Activated CD8-positive, alpha-beta memory T cell treated with anti-CD3 and anti-CD28 coated beads, Interleukin-2, amount 10 ng/mL, durations not matched to agents 7 days and 5 days (primary cell): ENCODE data around the gene CPXM1. TPM values are rescaled to one million over a fixed set of nuclear protein-coding genes. Genes with fewer than 3 reads are reported as not detected.

ENCODE experiments used
- ATAC-seq: fragments of 150-1000 bp; cut with Tn5 transposase; one replicate; pipeline ENCODE4 v1.10.0; 2021; ENCODE audit warnings: moderate library complexity
- CTCF ChIA-PET: fragments of 350-600 bp; sonication (Branson Sonifier 250); formaldehyde crosslinking; loops from one replicate; lab custom pipeline; 2021; ENCODE audit warnings: antibody characterized with exemption; lab: Charles Lee
- DNase-seq: peaks from one replicate; pipeline ENCODE4 v3.0.0-alpha.2; 2020
- H3K27ac Mint-ChIP-seq: one replicate; pipeline ENCODE4 v1.8.0; 2021; ENCODE audit warnings: mild to moderate bottlenecking, mixed read lengths
- H3K27me3 Mint-ChIP-seq: one replicate; pipeline ENCODE4 v1.8.0; 2021; ENCODE audit warnings: mixed read lengths
- H3K36me3 Mint-ChIP-seq: one replicate; pipeline ENCODE4 v1.8.0; 2021; ENCODE audit warnings: mild to moderate bottlenecking, mixed read lengths
- H3K4me1 Mint-ChIP-seq: one replicate; pipeline ENCODE4 v1.8.0; 2021; ENCODE audit warnings: mixed read lengths
- H3K4me3 Mint-ChIP-seq: one replicate; pipeline ENCODE4 v1.8.0; 2021; ENCODE audit warnings: mild to moderate bottlenecking, moderate library complexity, mixed read lengths
- H3K9me3 Mint-ChIP-seq: one replicate; pipeline ENCODE4 v1.8.0; 2022; ENCODE audit warnings: low read depth, mixed read lengths
- total RNA-seq, 2 experiments: library from RNA; stranded (reverse); gene quantifications; one replicate each; pipeline ENCODE4 v1.2.3, GENCODE V29; 2021

The CPXM1 gene
- total RNA-seq, 2 experiments from 2014 or later: 0.35 to 0.68 TPM

DNA sequence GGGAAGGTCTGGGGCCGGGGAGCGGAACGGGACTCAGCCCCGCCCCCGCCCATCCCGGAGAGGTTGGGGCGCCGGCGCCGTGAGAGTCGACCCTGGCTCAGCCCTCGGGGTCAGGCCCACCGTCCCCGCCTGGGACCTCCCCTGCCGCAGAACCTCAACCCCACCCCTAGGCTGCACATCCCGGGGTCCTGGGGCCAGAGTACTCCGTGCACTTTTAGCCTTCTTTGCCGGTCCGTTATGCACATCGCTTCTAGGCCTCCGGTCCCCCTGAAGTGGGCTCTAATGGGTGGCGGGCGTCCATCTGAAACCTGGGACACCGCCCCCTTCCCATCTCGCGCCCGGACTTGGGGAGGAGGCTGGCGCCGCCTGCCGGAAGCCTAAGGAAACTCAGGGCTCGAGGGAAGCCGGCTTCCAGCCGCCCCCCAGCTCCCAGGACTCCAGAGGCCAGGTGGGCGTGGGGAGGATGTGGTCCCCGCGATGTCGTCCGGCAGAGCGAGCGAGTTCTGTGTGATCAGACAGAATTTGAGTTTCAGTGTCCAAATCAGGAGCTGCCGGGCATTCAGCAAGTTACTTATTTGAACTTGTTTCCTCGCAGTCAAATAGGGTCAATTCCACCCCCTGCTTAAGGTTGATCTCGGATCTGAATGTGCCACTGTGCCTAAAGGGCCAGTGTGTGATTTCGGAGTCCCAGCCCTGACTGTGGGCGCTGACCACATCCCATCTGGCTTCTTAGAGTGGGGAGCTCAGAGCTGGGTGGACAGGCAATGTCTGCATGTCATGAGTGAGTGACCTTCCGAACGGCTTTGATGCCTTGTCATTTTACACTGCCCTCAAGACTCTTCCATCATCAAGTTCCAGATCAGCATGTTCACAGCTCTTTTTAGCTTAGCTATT, 47.6 kb downstream of the CPXM1 start:
- peak overlapping the region; percentile 62 for H3K4me3 Mint-ChIP-seq
- DNase-seq (peak; percentile 52), ATAC-seq (peak; percentile 38)
- peaks cover 17% of the 10 kb centered on the region for H3K4me1 Mint-ChIP-seq
- H3K27ac Mint-ChIP-seq: no peak overlapping the region
- H3K9me3 Mint-ChIP-seq: no peaks in the 10 kb centered on the region
- no peaks in the 10 kb centered on the region for H3K36me3 Mint-ChIP-seq
- H3K27me3 Mint-ChIP-seq: peaks cover 70% of the 10 kb centered on the region
- CTCF ChIA-PET: interaction anchor here (0.7 to 6.6 kb wide), 28 partner anchors 10 to 244 kb away, joined by 3 to 87 read pairs (median 4); partner anchors contain the start of genes CPXM1 and EBF4

DNA sequence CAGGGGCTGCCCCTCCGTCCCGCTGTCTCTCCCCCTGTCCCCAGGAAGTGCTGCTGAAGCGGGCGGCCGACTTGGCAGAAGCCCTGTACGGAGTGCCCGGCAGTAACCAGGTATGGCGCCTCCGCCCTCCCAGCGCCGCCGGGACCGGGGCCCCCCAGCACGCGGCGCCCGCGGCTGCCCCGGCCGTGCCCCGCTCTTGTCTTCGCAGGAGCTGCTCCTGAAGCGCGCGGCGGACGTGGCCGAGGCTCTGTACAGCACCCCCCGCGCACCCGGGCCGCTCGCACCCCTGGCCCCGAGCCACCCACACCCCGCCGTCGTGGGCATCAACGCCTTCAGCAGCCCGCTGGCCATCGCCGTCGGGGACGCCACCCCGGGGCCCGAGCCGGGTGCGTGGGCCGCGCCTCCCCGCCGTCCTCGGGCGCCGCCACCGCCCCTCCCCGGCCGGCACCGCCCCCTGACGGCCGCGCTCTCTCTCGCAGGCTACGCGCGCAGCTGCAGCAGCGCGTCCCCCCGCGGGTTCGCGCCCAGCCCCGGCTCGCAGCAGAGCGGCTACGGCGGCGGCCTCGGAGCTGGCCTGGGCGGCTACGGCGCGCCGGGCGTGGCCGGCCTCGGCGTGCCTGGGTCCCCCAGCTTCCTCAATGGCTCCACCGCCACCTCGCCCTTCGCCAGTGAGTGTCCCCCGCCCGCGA, 48.4 kb downstream of the CPXM1 start:
- Mint-ChIP-seq H3K4me1 (peaks cover 17% of the 10 kb centered on the region), H3K27ac (no peak overlapping the region), H3K36me3 (no peaks in the 10 kb centered on the region), H3K27me3 (peaks cover 72% of the 10 kb centered on the region), H3K9me3 (no peaks in the 10 kb centered on the region), H3K4me3 (no peak overlapping the region)
- DNase-seq (no peak), ATAC-seq (peak; percentile 65)
- CTCF ChIA-PET: interaction anchor here (0.7 to 6.6 kb wide), 15 partner anchors 10 to 99 kb away, joined by 3 to 87 read pairs (median 6); partner anchors contain the start of gene CPXM1

DNA sequence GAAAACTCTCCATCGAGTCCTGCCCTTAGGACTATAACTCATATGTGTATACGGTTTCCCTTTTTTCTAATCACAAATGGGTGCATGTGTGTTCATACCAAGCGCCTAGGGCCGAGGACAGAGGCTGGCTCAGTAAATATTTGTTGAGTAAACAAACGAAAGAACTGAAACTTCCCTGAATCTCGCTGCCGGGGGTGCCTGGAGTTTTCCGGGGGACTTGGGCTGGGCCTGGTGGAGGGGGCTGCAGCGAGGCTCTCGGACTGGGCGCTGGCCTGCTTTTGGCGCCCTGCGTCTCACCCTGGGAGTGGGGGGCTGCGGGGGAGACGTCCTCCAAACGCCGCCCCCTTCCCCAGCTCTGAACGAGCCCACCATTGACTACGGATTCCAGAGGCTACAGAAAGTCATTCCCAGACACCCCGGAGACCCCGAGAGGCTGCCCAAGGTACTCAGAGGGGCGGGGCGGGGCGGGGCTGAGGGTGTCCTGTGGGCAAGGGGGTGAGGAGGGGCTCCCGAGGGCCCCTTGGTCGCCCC, 49.0 kb downstream of the CPXM1 start:
- Mint-ChIP-seq H3K4me3 (peak overlapping the region; percentile 4), H3K9me3 (no peaks in the 10 kb centered on the region), H3K4me1 (peaks cover 17% of the 10 kb centered on the region), H3K36me3 (no peaks in the 10 kb centered on the region), H3K27ac (no peak overlapping the region), H3K27me3 (peaks cover 67% of the 10 kb centered on the region)
- DNase-seq: no peak
- CTCF ChIA-PET: interaction anchor here (0.7 to 6.6 kb wide), 9 partner anchors 9 to 99 kb away, joined by 3 to 87 read pairs (median 14); no protein-coding TSS in a partner anchor
- ATAC-seq: no peak

DNA sequence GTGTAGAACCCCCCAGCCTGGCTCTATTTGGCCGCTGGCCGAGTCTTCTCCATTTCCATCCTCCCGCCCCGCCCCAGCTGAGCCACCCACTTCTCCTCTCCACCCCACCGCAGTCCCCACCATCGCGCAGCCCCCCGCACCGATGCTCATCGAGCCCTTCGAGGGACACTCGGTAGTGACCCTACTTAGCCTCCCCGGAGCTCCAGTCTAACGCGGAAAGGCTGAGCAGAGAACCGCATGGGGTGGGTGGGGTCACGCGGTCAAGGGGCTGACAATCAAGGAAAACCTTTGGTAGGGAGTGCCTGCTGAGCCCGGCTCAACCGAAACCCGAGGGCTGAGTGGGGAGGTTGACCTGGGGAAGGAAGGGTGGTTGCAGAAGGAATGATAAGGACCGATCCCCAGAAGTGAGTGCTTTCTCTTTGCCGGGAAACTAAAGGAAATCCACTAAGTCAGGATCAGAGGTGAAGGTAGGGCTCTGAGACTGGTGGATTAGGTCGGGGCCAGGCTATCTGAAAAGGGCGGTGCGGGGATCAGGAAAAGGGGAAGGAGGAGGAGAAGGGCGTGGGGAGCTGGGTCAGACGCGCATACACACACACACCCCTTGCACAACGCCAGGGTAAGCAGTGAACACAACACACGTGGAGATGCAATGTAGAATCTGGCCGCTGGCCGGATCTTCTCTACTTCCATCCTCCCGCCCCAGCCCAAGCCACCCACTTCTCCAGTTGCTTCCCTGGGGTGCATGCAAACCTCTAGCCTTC, 49.8 kb downstream of the CPXM1 start:
- Mint-ChIP-seq H3K9me3 (no peaks in the 10 kb centered on the region), H3K4me3 (peak overlapping the region; percentile 31), H3K36me3 (no peaks in the 10 kb centered on the region), H3K27me3 (peaks cover 62% of the 10 kb centered on the region), H3K27ac (no peak overlapping the region), H3K4me1 (peaks cover 17% of the 10 kb centered on the region)
- CTCF ChIA-PET: interaction anchor here (0.7 to 6.6 kb wide), 5 partner anchors 8 to 100 kb away, joined by 3 to 87 read pairs (median 19); no protein-coding TSS in a partner anchor
- DNase-seq (no peak), ATAC-seq (peak; percentile 34)

DNA sequence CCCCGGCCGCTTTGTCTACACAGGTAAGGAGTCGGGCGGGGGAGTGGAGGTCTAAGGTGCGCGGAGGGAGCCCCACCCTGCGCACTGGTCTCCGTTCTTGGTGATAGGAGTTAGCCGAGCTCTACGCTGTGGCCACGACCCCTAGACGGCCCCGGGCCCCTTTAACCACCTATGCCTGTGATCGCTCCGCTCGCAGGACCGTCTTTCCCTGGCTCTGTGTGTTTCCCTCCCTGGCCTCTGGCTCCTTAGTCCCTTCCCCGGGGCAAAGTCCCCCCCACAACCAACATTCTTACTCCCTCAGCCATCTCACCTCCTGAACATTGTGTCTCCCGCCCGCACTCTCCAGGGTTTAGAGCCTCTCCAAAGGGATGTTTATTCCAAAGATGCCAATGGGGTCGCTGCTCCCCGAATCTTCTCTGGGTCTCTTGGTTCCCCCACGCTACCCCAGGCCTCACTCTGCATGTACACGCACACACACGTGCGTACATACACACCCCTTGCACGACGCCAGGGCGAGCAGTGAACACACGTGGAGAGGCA, 50.4 kb downstream of the CPXM1 start:
- ATAC-seq (no peak), DNase-seq (no peak)
- H3K4me1 Mint-ChIP-seq: peaks cover 20% of the 10 kb centered on the region
- H3K36me3 Mint-ChIP-seq: no peaks in the 10 kb centered on the region
- no peaks in the 10 kb centered on the region for H3K9me3 Mint-ChIP-seq
- H3K27me3 Mint-ChIP-seq: peaks cover 58% of the 10 kb centered on the region
- H3K4me3 Mint-ChIP-seq: no peak overlapping the region
- CTCF ChIA-PET: interaction anchor here (5.6 to 6.6 kb wide), 2 partner anchors 8 to 63 kb away, joined by 61 to 87 read pairs; no protein-coding TSS in a partner anchor
- no peak overlapping the region for H3K27ac Mint-ChIP-seq

DNA sequence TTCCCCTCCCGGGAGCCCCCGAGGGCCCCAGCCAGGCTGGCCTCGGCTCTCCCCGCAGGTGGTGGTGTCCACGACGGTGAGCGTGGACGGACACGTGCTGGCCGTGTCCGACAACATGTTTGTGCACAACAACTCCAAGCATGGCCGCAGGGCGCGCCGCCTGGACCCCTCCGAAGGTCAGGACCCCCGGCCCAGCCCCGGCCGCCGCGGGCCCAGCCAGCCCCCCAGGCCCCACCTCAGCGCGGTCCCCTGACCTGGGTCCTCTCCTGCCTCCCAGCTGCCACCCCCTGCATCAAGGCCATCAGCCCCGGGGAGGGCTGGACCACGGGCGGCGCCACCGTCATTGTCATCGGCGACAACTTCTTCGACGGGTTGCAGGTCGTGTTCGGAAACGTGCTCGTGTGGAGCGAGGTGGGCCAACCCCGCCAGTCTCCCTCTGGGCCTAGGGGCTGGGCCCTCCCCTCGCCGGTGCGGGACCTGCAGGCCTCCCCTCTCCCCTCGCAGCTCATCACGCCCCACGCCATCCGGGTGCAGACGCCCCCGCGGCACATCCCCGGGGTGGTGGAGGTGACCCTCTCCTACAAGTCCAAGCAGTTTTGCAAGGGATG, 51.0 kb downstream of the CPXM1 start:
- DNase-seq: peak; percentile 34
- ATAC-seq: no peak
- CTCF ChIA-PET: interaction anchor here (6.6 kb wide), 1 partner anchor 62 kb away, joined by 87 read pairs; no protein-coding TSS in a partner anchor
- Mint-ChIP-seq H3K9me3 (no peaks in the 10 kb centered on the region), H3K27me3 (peaks cover 52% of the 10 kb centered on the region), H3K27ac (no peak overlapping the region), H3K4me1 (peaks cover 20% of the 10 kb centered on the region), H3K36me3 (no peaks in the 10 kb centered on the region), H3K4me3 (no peak overlapping the region)

DNA sequence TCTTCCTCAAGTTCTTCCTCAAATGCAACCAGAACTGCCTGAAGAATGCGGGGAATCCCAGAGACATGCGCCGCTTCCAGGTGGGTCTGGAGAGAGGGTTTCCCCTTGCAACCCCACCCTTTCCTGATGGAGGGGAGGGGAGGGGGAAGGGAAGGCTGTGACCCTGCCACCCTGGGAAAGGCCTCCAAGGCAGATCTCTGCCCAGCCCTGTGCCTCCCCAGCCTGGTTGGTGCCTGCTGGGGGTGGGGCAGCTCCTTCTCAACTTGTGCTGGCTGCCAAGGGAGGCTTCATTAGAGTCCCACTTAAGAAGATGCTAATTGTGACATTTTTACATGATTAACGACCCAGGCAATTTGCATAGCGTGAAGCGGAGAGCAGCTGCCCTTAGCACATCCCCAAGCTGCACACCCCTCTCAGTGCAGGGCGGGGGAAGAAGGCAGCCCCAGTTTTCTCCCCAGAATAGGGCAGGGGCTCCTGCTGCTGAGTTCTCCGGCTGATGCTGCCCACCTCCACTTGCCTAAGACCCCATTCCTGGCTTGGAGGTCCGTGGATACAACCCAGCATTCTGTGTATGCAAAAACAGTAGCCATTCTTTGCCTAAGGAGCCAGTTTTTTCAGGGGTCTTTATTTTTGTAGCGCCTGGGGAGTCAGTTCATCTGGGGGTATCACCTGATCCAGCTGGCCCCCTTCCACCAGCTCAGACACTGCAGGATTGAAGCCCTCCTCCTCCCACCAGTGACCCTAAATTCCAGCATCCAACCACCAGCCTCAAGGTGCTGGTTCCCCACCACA, 51.7 kb downstream of the CPXM1 start:
- ATAC-seq (no peak), DNase-seq (peak; percentile 37)
- H3K27me3 Mint-ChIP-seq: peaks cover 46% of the 10 kb centered on the region
- no peaks in the 10 kb centered on the region for H3K9me3 Mint-ChIP-seq
- H3K4me1 Mint-ChIP-seq: peaks cover 20% of the 10 kb centered on the region
- H3K36me3 Mint-ChIP-seq: no peaks in the 10 kb centered on the region
- no peak overlapping the region for H3K27ac Mint-ChIP-seq
- CTCF ChIA-PET: interaction anchor here (6.6 kb wide), 1 partner anchor 61 kb away, joined by 87 read pairs; no protein-coding TSS in a partner anchor
- no peak overlapping the region for H3K4me3 Mint-ChIP-seq

DNA sequence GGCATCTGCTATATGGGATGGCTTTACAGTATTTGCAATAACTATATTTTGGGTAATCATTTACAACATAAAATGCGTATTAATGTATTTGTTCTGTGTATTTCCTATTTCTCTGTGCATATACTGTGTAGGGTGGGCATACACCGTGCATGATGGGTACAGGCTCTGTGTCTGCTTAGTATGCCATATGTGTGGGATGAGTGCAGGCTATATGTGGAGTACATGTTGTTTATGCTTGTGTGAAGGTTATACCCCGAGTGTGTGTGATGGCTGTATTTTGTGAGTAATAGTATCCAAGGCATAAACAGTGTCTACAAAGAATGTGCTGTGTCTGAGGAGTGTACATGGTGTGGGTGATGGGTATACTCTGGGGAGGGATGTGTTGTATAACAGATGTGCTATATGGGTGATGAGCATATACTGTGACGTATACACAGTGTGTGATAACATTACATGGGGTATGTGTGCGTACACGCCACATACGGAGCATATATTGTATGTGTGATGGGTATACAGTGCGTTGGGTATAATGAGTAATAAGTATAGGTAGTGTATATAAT, 52.7 kb downstream of the CPXM1 start:
- no peak overlapping the region for H3K4me3 Mint-ChIP-seq
- CTCF ChIA-PET: no interaction called here
- no peaks in the 10 kb centered on the region for H3K36me3 Mint-ChIP-seq
- no peak overlapping the region for H3K27ac Mint-ChIP-seq
- no peaks in the 10 kb centered on the region for H3K9me3 Mint-ChIP-seq
- peaks cover 44% of the 10 kb centered on the region for H3K27me3 Mint-ChIP-seq
- ATAC-seq: no peak
- DNase-seq: peak; percentile 15
- peaks cover 19% of the 10 kb centered on the region for H3K4me1 Mint-ChIP-seq

DNA sequence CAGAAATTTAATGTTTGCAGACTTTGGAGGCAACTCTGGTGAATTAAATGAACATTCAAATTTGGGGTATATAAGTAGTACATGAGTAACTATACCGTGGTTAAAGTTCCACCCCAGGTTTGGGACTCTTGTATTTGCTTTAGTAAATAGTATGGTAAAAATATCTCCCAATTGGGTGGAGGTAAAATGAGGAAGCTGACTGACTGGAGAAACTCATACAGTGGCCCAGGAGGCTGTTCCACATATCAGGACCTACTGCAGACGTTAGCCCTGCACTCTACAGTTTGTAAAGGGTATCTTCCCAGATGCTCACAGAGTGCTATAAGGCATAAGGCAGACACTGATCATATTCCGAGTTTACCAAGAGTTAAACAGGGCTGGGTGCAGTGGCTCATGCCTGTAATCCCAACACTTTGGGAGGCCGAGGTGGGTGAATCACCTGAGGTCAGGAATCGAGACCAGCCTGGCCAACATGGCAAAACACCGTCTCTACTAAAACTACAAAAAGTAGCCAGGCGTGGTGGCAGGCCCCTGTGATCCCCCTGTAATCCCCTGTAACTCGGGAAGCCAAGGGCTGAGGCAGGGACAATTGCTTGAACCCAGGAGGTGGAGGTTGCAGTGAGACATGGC, 53.7 kb downstream of the CPXM1 start:
- Mint-ChIP-seq H3K27ac (no peak overlapping the region), H3K36me3 (no peaks in the 10 kb centered on the region), H3K9me3 (no peaks in the 10 kb centered on the region), H3K27me3 (peaks cover 41% of the 10 kb centered on the region), H3K4me1 (peaks cover 26% of the 10 kb centered on the region), H3K4me3 (no peak overlapping the region)
- CTCF ChIA-PET: no interaction called here
- ATAC-seq (no peak), DNase-seq (peak; percentile 32)

DNA sequence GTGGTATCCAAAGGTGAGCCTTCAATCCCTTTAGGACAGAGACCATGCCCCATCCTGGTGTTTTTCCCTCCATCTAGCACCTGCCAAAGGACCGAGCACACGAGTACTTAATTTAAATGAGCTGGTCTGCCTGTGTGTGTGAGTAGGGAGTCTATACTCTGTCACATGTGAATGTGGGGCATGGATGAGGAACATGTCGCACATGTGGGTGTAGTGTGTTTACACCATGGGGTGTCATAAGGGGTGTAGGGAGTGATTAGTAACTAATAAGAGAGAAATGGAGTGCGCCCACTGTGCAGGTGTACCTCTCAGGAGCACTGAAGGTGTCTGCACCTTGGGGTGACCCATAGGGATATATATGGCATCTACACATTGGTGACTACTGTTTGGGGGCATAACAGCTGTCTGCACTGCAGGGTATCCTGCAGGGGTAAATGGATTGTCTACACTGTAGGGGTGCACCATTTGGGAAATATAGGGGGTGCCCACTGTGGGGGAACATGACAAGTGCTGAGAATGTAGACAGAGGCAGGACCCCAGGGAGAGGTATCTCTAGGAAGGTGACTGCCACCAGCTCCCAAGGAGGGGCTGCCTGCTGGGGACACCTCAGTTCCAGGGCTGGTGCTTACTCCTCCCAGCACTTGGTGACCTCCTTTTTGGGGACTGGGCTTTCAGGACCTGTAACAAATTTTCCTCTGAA, 54.3 kb downstream of the CPXM1 start:
- no peak for ATAC-seq
- H3K36me3 Mint-ChIP-seq: no peaks in the 10 kb centered on the region
- H3K27me3 Mint-ChIP-seq: peaks cover 37% of the 10 kb centered on the region
- H3K4me3 Mint-ChIP-seq: no peak overlapping the region
- CTCF ChIA-PET: no interaction called here
- H3K9me3 Mint-ChIP-seq: no peaks in the 10 kb centered on the region
- no peak overlapping the region for H3K27ac Mint-ChIP-seq
- peaks cover 33% of the 10 kb centered on the region for H3K4me1 Mint-ChIP-seq
- DNase-seq: peak; percentile 28
